Ecto neural progenitor cell (in vitro differentiated cells): ENCODE results near the gene ATG4B.
A peak's percentile ranks its signal among the peaks of the same experiment; 100 is the strongest.
"Not testable (repeated sequence)": the region's sequence is repeated elsewhere in the genome, so short reads cannot be mapped to it uniquely, and the experiment has no call there.

Experiments used
- DNase-seq: peaks from one replicate; pipeline ENCODE4 v3.0.0-alpha.2; 2018; ENCODE audit warnings: low spot score

The ATG4B gene

GRCh38 chr2:241637018-241637794 lies at the start of gene ATG4B, which contains the start of gene THAP4:
Gene ATG4B (plus strand): TSS chr2:241637693. CDS start chr2:241637715, 22 bp downstream.
Gene THAP4 (minus strand): TSS chr2:241637158. CDS start chr2:241637017, 141 bp downstream.
- peak; percentile 91 for DNase-seq

- not testable (repeated sequence) for DNase-seq
Observed at GRCh38 chr2:241589863-241590262, 47.6 kb upstream of the ATG4B start.

GRCh38 chr2:241590496-241591455 lies 46.7 kb upstream of the ATG4B start:
- DNase-seq, result not testable (repeated sequence)

GRCh38 chr2:241592126-241592845 lies 45.2 kb upstream of the ATG4B start:
- DNase-seq, result no peak

- DNase-seq, result no peak
Observed at GRCh38 chr2:241593271-241593670, 44.2 kb upstream of the ATG4B start.

GRCh38 chr2:241595600-241596140 lies 41.8 kb upstream of the ATG4B start:
- peak; percentile 69 for DNase-seq

- DNase-seq, result no peak
Observed at GRCh38 chr2:241597561-241597960, 39.9 kb upstream of the ATG4B start.

- DNase-seq, result no peak
Observed at GRCh38 chr2:241598061-241598460, 39.4 kb upstream of the ATG4B start.

- DNase-seq, result no peak
Observed at GRCh38 chr2:241598487-241598886, 39.0 kb upstream of the ATG4B start.

GRCh38 chr2:241599615-241600014 lies 37.9 kb upstream of the ATG4B start:
- DNase-seq, result no peak

GRCh38 chr2:241601841-241602240 lies 35.7 kb upstream of the ATG4B start:
- no peak for DNase-seq

GRCh38 chr2:241602720-241603119 lies 34.8 kb upstream of the ATG4B start:
- no peak for DNase-seq

GRCh38 chr2:241603686-241604085 lies 33.8 kb upstream of the ATG4B start:
- no peak for DNase-seq

GRCh38 chr2:241606186-241606585 lies 31.3 kb upstream of the ATG4B start:
- no peak for DNase-seq

- no peak for DNase-seq
Observed at GRCh38 chr2:241607162-241607885, 30.2 kb upstream of the ATG4B start.

GRCh38 chr2:241608881-241609280 lies 28.6 kb upstream of the ATG4B start:
- no peak for DNase-seq

GRCh38 chr2:241609859-241610793 lies 27.4 kb upstream of the ATG4B start:
- DNase-seq, result peak; percentile 96

GRCh38 chr2:241611062-241611461 lies 26.4 kb upstream of the ATG4B start:
- DNase-seq, result no peak

GRCh38 chr2:241612156-241613016 lies 25.1 kb upstream of the ATG4B start:
- no peak for DNase-seq
